GM18526 (cell line): ENCODE data around the gene OTUD6A.

Experiments
- POLR2A ChIP-seq: IDR thresholded peaks from 3 replicates; pipeline ENCODE4 v1.6.1; 2011; ENCODE audit not compliant: insufficient read length; ENCODE audit errors: extremely low read depth

The OTUD6A gene, protein sequence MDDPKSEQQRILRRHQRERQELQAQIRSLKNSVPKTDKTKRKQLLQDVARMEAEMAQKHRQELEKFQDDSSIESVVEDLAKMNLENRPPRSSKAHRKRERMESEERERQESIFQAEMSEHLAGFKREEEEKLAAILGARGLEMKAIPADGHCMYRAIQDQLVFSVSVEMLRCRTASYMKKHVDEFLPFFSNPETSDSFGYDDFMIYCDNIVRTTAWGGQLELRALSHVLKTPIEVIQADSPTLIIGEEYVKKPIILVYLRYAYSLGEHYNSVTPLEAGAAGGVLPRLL

DNA sequence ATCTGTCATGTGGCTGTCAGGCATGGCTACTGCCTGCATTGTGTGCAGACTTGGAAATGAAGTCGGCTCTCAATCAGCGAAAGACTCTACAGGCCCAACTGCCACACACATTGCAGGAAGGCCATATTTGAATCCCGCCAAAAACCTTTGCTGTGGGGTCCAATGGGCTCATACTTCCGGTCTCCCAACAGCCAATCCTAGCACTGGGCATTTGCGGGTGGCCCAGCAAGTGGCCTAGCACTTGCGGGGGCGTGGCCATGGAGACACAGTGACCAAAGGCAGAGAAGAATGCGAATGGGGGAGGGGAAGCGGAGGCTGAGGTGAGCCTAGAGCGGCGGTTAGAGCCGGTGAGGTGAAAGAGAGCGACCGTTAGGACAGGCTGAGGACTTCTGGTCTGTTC is at the start of gene OTUD6A:
Gene OTUD6A, plus strand, starts transcription at position 382 of the 400 bp plus-strand sequence. CDS start 68 bp downstream, outside the sequence.
- TF ChIP-seq POLR2A: no peak

DNA sequence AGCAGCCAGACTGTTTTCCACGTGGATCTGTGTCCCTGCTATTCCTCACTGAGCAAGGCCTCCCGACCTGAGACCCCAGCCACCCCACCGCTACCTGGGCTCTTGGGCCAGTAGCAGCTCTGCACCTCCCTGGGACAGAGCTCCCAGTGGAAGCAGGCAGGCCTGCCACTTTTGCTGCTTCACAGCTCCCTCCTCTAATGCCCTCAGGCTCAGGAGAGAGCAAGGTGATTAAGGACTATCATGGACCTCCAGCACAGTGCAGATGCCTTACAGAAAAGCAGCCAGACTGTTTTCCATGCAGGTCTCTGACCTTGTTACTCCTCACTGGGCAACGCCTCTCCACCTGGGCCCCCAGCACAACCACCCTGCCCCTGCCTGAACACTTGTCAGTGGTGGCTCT is 49.5 kb upstream of the OTUD6A start:
- TF ChIP-seq POLR2A: no peak

DNA sequence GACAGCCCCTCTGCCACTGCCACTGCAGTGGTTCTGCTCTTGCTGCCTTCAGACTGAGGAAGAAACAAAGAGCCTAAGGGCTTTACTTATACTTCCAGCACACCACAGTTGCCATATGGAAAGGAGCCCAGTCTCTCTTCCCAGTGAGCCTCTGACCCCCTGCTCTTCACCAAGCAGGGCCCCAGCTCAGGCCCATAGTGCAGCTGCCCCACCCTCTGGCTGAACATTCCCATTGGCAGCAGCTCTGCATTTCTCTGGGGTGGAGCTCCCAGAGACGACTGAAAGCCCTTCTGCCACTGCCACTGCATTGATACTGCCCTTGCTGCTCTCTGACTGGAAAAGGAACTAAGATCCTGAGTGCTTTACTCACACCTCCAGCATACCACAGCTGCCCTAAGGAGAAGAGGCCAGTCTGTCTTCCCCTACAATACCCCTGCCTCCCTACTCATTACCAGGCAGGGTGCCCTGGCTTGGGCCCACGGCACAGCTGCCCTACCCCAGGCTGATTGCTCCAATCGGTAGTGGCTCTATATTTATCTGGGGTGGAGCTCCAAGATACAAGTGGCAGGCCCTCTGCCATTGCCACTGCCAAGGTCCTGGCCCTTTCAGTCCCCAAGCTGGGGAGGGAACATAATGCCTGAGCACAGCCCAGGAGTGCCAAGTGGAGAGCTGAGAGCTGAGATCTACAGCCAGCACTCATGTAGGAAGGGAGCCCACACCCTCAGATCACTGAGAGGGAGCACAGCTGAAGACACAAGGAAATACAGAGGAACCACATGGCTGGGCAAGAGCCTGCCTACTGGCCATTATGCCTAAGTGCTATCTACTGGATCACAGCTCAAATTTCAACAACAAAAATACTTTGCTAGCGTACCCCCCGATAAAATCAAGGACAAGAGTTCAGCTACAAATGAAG is 48.5 kb upstream of the OTUD6A start:
- no peak for TF ChIP-seq POLR2A

DNA sequence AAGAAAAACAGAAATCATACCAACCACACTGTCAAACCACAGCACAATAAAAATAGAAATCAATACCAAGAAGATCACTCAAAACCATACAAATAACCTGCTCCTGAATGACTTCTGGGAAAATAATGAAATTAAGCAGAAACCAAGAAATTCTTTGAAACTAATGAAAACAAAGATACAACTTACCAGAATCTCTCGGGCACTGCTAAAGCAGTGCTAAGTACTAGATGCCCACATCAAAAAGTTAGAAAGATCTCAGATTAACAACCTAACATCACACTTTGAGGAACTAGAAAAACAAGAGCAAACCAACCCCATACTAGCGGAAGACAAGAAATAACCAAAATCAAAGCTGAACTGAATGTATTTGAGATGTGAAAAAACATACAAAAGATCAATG is 45.7 kb upstream of the OTUD6A start:
- TF ChIP-seq POLR2A: no peak

DNA sequence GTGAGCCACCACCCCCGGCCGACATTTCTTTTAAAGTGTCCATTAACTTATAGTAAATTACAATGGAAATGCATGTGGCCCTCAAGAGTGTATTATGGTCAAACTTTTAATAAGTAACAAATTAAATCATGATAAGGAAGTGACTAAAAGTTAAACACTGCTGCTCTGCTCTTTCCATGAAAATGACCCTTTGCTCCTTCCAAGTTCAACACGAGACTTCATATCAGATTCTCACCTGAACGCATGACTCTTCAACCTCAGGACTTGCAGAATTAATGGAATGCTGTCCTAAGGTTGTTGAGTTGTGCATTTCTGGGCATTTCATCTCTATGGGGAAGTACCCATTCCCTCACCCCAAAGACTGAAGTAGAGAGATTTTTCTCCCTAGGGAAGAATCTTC is 39.6 kb upstream of the OTUD6A start:
- TF ChIP-seq POLR2A: no peak

DNA sequence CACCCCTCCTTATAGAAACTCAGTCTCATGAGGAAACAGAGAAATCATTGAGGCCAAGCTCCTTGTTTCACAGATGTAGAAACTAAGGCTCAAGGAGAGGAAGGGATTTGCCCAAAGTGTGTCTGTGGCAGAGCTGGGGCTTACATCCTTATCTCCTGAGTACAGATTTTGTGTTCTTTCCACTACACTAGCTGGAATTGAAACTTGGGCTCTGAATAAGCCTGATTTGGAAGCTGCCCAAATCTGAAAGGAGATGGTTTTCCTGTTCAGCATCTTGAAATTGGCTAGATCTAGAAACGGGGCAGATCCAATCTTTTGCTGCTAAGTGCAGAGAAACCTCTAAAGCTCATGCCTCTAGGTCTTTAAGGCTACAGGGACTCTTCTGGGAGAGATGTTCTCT is 36.8 kb upstream of the OTUD6A start:
- no peak for TF ChIP-seq POLR2A

DNA sequence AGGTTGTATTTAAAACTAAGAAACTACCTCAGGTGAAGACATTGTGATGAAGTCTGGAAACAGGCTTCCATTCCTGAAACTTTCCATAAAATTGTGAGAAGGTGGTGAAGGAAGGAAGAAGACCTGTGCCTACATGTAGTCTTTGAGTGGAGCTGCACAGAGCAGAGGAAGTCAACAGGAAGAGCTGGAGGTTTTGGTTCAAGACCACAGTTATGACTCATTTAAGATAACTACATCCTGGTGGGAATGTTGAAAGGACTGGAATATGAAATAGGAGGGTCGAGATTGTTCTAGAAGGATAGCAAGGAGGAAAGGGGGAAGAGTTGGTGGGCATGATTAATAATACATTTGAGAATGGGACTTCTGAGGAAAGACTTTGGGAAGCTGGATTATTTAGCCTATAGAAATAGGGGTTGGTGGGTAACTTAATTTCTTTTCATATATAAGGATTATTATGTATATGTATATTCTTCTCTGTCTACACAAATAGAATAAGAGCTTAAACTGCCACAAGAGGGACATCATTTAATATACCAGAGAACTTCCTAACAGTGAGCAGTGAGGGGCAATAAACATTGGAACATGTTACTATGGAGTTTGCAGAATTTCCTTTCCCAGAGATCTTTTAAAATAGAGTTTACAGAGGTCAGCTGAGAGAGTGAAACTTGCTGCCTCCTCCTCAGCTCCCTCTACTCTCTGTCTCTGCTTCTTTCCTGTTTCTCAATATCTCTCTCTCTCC is 36.0 kb upstream of the OTUD6A start:
- no peak for TF ChIP-seq POLR2A

DNA sequence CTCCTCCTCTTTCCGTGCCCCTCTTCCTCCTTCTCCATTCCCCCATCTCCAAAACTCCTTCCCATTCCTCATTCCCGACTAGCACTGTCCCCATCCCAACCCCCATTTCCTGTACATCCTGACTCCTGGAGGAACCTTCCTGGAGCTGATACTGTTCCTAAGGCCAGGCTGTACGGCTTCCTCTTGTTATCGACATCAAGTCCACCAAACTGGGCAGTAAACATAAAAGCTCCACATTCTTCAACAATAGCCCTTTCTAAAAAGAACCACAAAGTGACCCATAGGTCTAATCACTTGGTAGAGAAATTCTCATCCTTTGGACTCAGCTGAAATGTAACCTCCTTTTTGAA is 35.4 kb upstream of the OTUD6A start:
- TF ChIP-seq POLR2A: no peak

DNA sequence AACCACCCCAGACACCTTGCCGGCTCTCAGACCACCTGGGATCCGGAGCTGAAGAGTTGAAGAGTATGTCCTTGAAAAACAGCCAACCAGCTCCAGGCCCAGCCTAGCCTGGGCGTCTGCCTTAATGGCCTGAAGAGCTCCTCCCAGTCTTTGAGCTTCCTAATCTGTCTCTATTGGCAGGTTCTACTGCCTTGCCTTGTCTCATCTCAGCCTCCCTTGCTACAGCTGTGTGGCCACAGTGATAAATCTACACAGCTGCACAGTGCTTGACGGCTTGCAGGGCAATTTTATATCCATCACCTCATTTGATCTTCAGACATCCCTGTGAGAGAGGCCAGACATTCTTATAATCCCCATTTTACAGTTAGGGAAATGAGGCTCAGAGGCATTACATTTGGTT is 32.4 kb upstream of the OTUD6A start:
- TF ChIP-seq POLR2A: no peak

DNA sequence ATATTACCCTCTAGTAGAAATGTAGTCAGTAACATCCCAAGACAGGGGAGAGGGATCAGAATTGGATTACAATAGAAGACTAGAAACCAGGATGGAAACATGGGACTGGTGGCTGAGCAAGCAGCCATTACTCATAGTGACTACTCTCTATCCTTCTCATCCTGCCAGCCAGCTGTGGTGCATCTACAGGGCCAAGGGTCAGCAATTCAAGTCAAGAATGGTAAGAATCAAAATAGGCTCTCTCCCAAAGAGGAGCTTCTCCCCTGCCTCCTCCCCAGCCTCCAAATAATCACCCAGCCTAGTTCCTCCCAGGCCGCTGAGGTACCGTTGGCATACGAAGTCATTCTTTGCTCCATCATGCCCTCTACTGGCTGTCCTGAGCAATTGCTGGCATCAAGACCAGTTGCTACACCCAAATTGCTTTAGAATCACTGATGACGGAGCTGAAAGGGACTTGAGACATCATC is 31.9 kb upstream of the OTUD6A start:
- no peak for TF ChIP-seq POLR2A

DNA sequence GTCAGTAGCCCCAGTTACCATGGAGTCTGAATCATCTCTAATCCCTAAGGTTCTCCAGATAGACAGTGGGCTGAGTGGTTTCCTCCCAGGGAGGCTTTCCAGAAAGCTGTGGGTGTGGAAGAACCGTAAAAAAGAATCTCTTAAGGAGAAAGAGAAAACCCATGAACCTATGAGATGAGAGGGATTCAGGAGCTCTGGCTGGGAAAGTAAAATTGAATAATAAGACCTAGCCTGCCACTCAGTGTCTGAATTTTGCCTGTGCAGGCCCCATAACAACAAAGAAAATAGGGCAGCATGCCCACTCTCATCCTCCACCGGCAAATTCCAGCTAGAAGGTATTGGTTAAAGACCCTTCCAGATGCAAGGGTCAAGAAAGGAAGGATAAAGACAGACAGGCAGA is 29.5 kb upstream of the OTUD6A start:
- no peak for TF ChIP-seq POLR2A

DNA sequence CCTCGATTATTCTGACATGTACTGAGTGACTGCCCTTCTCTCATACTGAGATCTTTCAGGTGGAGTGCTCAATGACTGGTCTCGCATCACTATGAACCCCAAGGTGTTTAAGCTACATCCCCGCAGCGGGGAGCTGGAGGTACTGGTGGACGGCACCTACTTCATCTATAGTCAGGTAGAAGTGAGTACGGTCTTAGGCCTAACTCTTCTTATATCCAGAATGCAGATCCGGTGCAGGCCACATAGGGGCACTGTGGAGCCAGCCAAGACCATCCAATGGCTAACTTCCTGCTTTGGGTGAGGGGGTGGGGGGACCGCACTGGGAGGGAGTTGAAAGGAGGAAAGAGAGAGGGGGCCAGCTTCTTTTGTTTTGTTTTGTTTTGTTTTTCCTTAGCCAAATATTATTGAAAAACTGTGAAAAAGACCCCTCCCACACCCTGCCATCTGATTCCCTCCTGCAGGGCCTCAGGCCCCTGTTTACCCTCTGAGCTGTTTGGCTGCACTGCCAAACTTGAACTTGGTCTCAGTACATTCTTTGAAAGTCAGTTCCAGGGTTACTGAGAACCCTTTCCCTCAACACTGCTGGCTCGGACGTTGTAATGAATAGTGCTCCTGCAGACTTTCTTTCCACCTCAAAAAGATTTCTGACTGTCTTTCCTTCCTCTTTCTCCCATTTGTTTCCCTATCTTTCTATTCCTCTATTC is 28.8 kb upstream of the OTUD6A start:
- TF ChIP-seq POLR2A: no peak

DNA sequence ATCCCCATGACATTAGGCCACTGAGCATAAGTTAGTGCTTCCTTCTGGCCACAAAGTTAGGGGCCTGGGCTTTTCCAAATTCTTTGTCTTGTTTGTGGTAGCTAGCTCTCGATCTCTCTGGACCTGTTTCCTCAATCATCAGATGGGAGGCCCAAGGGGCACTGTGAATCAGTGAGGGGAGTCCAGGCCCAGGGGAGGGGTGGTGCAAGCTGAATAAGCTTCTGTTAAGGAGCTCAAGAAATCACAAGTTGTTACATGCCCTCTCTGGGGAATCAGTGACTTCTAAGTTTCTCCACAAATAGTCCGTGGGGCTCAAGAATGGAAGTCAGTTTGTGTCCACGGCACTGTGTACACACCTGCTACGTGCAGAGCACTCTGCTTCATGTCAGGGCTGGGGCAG is 27.6 kb upstream of the OTUD6A start:
- TF ChIP-seq POLR2A: no peak

DNA sequence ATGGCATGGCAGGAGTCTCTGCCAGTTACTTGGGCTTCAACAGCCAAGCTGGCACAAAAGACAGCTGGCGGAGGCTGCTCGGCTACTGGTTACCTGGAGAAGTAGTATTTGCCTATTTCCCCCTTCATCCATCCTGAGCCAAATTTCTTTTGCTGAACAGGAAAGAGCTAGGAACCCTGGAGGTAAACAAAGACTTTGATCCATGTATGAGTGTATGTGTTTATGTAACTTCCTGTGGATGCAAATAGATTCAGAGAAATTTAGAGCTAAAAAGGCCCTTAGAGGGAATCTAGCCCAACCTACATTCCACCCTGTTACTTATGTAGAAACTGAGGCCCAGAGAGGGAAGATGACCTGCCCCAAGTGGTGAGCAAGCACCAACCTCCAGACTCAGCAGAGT is 23.7 kb upstream of the OTUD6A start:
- TF ChIP-seq POLR2A: no peak

DNA sequence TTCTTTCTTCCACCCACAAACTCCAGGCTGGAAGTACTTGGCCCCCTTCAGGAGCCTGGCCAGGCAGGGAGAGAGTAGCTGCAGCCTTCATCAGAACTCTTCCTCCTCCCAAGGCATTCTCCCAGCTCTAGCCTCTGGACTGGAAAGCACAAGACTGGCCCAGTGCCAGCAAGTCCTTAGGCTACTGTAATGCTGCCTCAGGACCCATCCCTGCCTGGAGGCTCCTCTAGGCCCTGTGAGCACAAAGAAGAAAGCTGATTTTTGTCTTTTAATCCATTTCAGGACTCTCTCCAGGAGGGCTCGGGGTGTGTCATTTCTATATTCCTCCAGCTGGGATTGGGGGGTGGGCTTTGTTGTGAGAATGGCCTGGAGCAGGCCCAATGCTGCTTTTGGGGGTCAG is 23.3 kb upstream of the OTUD6A start:
- no peak for TF ChIP-seq POLR2A
